Measurements from ENCODE around the gene DPM1.
A peak's percentile ranks its signal among the peaks of the same experiment; 100 is the strongest.
"Not testable (repeated sequence)": the region's sequence is repeated elsewhere in the genome, so short reads cannot be mapped to it uniquely, and the experiment has no call there.

Gene DPM1

GRCh38 chr20:50978533-50978932 is 20.2 kb upstream of the DPM1 start:
- not testable (repeated sequence) for DNase-seq

- no peak for DNase-seq
Measured at GRCh38 chr20:50977066-50978021, 19.0 kb upstream of the DPM1 start.

GRCh38 chr20:50975701-50976330 is 17.5 kb upstream of the DPM1 start:
- no peak for DNase-seq

DNA sequence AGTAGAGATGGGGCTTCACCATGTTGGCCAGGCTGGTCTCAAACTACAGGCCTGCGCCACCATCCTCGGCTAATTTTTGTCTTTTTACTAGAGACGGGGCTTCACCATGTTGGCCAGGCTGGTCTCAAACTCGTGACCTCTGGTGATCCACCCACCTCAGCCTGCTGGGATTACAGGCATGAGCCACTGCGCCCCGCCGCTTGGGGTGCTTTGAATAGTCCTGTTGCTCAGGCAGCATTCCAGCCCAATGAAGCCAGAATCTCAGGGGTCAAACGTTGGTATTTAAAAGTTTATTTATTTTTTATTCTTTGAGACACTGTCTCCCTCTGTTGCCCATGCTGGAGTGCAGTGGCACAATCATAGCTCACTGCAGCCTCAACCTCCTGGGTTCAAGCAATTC is 11.6 kb upstream of the DPM1 start:
- DNase-seq = no peak

GRCh38 chr20:50969435-50969834 is 11.1 kb upstream of the DPM1 start:
- no peak for DNase-seq

DNA sequence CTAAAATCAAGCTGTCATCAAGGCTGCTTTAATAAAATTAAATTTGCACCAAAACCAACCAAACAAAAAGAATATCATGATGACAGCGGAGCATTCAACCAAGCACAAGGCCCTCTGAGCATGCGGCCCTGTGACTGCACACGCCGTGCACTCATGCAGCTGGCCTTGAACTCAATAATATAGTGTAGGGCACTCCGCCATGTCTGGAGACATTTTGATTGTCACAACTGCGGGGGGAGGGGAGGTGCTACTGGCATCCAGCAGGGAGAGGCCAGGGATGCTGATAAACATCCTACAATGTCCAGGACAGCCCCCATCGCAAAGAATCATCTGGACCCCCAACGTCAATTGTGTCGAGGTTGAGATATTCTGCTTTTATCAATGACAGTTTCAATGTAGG is 10.0 kb upstream of the DPM1 start:
- no peak for DNase-seq

GRCh38 chr20:50967586-50967985 is 9.3 kb upstream of the DPM1 start:
- DNase-seq = no peak

GRCh38 chr20:50959543-50960126 is 1.3 kb upstream of the DPM1 start:
- DNase-seq = no peak

DNA sequence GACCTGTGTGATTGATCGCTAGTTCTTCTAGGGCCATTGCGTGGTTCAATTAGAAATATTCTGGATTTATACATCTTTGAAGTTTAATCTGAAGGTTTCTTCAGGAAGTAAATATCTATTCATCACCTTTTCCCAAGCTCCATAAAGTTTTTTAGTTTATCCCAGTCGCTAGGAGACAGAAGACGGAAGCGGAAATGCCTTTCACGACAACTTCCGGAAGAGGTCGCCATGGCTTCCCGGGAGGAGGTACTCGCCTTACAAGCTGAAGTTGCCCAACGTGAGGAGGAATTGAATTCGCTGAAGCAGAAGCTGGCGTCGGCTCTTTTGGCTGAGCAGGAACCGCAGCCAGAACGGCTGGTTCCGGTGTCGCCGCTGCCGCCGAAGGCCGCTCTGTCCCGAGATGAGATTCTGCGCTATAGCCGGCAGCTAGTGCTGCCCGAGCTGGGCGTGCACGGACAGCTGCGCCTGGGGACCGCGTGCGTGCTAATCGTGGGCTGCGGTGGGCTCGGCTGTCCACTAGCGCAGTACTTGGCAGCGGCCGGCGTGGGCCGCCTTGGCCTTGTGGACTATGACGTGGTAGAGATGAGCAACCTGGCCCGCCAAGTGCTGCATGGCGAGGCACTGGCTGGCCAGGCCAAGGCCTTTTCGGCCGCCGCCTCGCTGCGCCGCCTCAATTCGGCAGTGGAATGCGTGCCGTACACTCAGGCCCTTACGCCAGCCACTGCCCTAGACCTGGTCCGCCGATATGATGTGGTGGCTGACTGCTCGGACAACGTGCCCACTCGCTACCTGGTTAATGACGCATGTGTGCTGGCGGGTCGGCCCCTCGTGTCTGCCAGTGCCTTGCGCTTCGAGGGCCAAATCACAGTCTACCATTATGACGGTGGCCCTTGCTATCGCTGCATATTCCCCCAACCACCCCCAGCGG is 547 bp upstream of the DPM1 start, which contains the start of gene MOCS3:
MOCS3 (plus strand) TSS at position 204 of the 928 bp plus-strand sequence; CDS start at position 229, 25 bp downstream.
- DNase-seq = peak; percentile 93 to 99 (median 98)

DNA sequence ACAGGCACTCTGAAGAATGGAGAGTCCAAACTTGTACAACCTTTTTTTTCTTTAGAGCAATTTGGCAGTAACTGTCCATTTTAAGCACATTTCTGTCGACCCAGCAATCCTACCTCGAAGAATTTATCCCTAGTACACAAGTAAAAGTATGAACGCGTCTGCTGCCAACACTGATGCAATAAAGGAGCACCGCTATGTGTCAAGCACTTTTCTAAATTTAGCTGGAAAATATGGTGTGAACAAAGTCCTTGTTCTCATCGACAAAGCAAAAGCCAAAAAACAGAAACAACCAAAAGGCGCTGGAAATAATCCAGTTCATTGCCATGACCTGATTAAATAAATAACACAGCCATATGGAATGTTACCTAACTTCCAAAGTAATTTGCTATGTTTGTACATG is 1.1 kb downstream of the DPM1 start:
- no peak for DNase-seq

- DNase-seq = no peak
Measured at GRCh38 chr20:50953821-50954220, 4.5 kb downstream of the DPM1 start.

DNA sequence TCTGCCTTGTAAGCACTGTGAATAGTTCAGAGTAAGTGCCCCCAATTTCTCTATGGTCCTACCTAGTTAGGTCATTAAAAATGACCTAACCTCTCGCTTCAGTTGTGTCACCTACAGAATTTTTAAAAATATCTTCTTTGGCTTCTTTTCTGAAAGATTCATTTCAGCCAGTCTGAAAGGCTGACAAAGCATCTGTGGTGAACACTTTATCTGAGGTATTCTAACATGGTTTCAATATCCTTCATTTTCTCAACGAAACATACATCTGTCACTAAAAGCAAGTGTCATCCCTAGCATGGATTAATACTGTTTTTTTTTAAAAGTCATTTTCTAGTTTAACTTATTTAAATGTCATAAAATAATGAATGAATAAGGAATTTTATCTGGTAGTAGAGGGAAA is 5.1 kb downstream of the DPM1 start:
- no peak for DNase-seq

GRCh38 chr20:50948132-50948785 is 10.1 kb downstream of the DPM1 start:
- DNase-seq = no peak

DNA sequence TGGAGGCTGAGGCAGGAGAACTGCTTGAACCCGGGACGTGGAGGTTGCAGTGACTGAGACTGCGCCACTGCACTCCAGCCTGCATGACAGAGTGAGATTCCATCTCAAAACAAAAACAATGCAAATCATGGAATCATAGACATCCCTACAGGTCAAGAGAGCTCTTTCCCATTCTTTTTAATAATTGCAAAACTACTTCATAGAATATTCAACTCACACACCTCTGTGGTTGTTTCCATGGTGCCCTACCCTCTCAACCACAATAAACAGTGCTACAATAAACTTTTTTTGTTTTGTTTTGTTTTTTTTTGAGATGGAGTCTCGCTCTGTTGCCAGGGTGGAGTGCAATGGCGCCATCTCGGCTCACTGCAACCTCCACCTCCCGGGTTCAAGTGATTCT is 15.3 kb downstream of the DPM1 start:
- no peak for DNase-seq

GRCh38 chr20:50933589-50933988 is 24.7 kb downstream of the DPM1 start:
- no peak for DNase-seq

GRCh38 chr20:50932691-50933280 is 25.5 kb downstream of the DPM1 start:
- DNase-seq = no peak

GRCh38 chr20:50932016-50932485 is 26.3 kb downstream of the DPM1 start:
- DNase-seq = no peak

- peak; percentile 95 to 100 (median 99) for DNase-seq
Measured at GRCh38 chr20:50931306-50932015, 26.9 kb downstream of the DPM1 start, which contains the start of gene ADNP. Gene ADNP, minus strand, starts transcription at chr20:50931437. Its CDS starts 27,441 bp downstream, at chr20:50903996.

GRCh38 chr20:50930976-50931305 is 27.4 kb downstream of the DPM1 start:
- DNase-seq = no peak

DNA sequence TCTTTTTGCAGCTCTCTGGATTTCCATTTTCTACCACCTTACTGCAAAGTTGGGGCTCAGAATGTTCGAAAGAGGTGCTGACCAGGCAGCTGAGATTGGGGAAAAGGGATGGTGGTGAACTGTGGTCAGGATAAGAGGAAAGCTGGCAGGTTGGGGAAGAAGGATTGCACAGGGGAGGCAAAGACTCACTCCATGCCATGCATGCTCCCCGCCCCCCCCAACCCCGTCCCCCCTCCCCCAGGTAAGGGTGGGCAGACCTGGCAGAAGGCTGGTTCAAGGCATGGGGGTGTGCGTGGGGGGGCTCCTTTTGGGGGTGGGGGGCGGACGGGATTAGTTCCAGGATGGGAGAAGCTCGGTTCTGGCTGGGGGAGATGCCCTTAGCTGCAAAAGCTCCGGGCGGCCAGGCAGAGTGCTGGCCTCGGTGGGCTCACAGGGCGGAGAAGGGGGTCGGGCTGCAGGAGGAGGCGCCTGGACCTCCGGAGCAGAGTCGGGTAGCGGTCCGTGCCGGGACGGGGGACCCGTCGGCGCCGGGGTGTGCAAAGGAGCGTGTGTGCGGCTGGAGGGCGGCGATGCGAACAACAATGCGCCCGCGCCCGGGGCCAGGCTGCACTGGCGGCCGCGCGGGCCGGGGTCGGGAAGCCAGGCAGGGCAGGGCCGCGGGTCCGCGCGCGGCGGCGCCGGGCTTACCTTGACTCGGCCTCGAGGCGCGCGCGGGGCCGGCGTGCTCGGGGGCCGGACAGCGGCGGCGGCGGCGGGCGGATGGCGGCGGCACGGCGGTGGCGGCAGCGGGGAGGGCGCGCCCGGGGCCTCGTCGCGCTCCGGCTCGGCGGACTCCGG is 28.0 kb downstream of the DPM1 start:
- DNase-seq = peak in 2 of 3 experiments; percentile 61 to 77
